NOMO-1 (cell line): ENCODE measurements around the gene FOXP1.

Source experiments
- DNase-seq, 2 experiments: peaks; one replicate each; lab custom pipeline; 2025; ENCODE audit not compliant: unreplicated experiment in 2 of 2; lab: John Stamatoyannopoulos, UW

Gene FOXP1

DNA sequence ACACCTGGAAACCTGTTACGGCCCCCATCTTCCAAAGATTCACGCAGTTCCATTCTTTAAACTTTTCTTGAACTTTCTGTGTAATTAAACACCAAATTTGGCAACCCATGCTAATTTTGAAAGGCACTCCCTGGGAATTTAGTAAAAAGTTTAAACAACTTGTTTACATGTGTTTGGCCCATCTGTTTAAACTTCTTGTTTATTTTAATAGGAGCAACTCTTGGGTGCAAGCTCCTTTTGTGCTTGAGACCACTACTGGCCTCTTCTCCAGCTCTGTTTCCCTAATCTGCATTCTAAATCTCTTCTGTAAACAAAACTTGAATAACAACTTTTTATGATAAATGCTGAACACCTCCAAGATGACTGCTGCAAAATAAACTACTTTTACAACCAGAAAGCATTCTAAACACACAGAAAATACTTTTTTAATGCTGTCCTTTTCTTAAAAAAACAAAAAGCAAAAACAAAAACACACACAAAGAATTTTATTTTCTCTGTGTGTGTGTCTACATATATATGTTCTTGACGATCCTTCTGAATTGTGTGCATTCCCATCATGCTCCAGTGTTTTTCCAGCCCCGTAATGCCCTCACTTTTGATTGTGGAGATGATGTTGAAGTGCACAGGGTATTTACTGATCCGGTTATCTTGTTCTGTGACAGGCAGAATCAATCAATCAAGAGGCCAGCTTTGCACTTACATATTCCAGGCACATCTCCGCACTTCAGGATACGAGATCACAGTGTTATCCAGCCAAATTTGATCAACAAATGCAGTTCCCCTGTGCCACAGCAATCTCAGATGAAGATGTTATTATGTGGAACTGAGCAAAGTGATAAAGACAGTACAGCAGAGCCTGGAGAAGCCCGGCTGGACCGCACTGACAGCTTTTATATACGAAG is 416.9 kb downstream of the FOXP1 start:
- no peak for DNase-seq

DNA sequence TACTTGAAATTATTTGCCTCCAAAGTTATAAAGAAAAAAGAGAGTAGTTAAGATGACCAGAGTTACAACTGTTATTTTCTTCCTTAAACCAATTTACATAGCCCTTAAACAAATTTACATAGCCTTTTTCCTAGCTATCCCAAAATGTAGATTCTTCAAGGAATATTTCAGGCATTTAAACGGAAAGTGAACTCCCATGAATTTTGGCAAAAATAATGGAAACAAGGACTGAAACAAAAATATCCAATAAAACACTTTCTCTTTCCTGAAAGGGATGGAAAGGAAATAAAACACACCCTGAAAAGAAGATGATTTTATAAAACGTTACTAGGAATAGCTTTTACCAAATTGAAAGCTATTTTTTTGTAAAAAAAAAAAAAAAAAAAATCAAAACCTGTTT is 418.6 kb downstream of the FOXP1 start:
- DNase-seq: no peak

DNA sequence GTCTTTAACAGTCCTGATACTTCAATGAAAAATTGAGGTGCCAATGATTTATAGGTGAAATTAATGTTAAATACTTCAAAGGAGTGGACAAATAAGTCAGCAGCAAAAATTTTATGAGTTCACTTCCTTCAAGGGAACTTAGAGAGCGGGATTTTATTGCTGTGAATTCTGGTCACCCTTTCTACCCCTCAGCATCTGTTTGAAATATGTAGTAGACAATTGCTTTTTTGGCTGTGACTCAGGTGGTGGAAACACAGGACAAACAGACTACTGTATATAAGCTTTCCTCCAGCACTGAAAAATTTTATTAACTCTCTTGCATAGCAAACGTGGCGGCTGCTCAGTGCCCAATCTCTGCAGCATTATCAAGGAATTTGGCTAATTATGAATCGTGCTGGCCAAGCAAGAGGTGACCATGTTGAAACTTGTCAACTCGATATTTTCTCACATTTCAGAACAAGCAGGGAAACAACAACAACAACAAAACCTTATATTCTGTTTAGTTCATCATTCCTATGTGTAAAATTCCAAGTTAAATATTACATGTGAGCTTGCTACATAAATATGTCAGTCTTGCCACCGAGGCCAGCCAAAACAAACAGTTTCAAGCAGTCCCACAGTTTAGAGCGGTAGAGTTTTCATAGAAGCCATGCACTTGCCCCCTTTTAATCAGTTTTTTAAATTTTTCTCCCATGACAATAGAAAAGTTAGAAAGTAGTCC is 420.2 kb downstream of the FOXP1 start:
- DNase-seq: no peak

DNA sequence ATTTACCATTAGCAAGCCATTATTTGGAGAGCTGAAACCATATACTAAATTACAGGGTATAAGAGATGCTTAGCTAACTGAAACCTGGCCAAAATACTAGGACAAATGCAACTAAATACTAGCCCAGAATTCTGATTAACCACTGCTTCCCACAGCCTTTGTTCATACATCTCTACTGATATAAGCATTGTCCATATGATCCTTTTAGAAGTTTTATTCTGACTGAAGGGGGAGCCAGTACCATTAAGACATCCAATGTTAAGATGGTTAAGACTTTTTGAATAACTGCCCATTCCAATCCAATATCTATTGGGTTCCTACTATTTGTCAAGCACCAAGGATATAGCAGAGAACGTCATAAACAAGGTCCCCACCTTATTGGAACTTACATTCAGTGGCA is 421.3 kb downstream of the FOXP1 start:
- DNase-seq: no peak

DNA sequence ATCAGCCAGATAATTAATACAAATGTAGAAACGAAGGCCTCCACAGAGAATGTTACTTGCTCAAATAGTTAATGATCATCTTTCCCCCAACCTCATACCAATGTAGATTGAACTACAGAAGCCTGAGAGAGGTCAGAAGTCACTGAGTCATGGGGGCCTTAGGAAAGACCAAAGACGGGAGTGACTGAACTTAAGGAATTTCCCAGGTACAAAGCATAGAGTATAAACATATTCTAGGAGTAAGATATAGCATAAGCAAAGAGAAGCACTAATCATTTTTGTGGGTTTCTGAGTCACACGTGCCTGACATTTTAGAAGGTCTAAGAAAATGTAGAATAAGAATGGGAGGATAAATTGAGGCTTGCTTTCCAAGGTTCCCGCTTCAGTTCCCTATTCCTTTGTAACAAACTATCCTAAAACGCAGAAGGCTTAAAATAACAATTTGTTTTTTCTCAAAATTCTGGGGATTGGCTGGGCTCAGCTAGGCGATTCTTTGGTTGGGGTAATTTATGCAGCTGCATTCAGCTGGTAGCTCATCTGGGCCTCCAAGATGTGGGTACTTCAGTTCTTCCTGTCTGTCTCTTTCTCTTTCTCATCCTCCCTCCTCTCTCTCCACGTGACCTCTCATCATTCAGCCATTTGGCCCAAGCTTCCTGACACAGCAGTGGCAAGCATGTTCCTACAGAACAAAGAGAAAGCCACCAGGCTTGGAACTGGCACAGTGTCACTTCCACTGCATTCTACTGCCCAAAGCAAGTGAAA is 422.6 kb downstream of the FOXP1 start:
- DNase-seq: no peak

DNA sequence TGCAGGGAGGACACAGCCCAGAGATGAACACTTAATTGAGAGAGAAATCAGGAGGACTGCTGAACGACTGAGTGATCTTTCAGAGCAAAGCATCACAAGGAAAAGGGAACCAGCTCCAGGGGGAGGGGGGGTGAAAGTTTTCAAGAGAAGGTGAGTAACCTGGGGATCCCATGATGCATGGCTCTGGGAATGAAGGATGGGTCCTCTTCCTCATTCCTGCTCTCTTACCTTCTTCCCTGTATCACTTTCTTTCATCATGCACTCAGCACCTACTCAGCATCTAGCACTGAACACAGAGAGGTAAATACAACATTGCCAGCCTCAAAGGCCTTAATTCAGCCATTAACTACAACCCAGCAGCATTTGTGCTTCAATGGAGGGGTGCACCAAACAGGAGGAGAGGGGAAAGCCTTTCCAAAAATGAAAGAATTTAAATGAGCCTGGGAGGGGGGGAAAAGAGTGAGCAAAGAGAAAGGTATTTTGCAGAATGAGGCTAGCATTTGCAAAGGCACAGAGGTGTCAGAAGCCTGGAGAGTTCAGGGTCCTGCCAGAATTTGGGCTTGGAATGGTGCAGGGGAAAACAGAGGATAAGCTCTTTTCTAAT is 427.4 kb downstream of the FOXP1 start:
- no peak for DNase-seq

DNA sequence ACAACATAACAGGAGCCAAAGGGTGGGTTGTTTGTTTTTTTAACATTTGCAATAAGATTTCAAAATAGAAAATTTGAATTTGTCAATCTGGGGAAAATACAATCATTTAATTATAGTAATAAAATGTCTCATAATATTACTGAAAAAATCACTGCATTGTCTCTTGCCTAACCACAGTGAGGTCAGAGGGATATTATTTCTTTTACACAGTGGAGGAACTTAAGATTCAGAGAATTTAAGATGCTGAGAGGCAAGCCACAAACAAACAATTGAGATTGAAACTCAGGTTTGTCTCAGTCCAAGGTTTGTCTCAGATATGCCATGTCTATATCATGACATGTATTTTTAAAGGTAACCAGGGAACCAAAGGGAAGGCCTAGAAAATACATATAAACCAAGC is 428.7 kb downstream of the FOXP1 start:
- no peak for DNase-seq

DNA sequence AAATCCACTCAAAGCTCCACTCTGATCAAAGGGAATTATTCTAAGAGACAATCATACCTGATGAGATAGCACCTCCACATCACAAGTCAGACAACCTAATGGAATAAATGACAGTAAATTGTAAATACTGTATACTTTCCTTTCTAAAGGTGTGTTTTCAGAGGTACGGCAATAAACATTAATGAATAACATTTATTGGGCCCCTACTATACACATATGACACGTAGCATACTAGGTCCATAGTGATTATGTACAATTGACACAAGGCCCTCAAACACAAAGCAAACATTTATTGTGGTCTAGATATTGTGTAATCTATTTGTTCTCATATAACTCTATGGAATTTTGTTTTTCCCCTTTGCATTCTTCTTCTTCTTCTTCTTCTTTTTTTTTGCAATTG is 429.8 kb downstream of the FOXP1 start:
- DNase-seq: no peak

DNA sequence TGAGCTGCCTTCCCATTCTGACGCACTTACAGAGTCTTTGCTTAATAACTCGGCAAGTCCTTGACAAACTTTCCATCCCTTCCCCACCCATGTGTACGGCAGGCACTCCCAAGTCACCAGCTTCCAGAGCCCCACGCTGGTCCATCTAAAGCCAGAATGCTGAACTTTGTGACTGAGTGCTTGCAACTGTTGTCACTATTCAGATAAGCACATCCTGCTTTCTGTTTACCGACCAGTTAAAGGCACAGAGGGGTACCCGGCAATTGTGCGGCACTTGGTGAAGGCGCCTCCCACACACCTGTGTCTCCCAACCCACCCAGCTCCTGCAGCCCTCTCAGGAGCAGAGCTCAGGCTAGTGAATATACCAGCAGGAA is 430.6 kb downstream of the FOXP1 start:
- DNase-seq: no peak

DNA sequence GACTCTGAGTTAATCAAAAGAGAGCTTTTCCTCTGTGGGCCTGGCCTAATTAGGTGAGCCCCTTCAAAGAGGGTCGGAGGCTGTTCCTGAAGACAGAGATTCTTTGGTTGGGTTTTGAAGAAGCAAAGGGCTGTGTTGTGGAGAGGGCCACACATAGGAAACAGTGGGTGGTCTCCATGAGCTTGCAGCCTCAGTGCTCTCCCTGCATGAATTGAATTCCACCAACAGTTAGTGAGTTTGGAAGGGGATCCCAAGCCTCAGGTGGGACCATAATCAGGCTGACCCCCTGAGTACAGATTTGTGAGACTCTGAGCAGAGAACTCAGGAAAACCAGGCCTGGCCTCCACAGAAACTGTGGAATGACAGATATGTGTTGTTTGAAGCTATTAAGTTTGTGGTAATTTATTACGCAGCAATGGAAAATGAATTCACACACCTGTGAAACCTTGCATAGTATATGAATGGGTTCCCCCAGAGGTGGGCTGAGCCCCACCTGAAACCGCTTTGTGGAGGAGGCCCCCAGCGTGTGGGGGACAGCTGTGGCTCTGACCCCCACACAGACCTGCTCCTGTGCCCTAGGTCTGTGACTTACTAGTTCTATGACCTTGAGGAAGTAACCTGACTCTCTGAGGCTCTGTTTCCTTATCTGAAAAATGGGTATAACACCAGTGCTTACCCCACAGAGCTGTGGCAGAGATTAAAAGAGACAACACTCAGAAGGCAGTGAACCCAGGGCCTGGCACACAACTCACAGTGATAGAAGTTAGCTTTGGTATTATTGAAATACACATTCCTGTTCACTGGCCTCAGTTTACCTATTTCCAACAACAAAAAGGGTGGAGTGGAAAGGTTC is 431.3 kb downstream of the FOXP1 start:
- DNase-seq: no peak

DNA sequence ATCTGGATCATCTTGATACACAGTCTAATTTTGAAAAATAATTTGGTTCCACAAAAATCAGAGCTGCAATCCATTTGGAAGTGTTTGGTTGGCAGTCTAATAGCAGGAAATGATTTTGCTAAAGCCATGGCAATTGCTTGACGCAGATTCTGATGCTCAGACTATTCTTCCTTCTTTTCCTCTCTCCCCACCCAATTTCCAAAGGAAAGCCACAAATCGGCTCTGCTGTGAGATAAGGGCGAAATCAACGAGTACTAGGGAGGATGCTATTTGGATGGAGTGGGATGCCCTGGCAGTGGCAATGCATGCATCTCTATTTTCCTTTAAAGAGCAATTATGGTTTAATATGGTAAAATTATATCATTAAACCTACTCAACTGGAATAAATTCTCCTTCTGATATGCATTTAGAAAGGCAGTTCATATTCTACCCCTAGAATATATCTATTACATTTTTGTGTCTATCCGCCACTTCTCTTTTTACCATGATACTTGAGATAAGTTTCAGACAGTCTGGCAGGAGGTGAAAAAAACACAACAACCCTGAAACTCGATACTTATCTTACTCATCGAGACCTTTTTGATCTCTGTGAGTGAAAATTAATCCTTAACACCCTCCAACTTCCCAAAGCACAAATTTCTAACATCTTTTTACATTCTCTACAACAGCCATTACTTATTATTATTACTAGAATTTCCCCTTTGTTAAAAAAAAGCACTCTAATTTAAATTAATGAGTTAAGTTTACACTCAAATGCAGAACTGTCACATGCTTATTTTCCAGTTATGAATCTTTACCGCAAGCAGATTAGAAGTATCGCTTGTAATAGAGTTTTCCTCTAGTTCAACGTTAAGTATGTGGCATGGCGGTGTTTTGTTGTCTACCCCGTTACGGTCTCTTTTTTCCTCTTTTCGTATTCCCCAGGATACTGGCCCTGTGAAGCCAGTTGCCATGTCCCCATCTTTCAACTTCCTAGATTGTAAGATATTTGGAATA is 433.3 kb downstream of the FOXP1 start:
- no peak for DNase-seq

DNA sequence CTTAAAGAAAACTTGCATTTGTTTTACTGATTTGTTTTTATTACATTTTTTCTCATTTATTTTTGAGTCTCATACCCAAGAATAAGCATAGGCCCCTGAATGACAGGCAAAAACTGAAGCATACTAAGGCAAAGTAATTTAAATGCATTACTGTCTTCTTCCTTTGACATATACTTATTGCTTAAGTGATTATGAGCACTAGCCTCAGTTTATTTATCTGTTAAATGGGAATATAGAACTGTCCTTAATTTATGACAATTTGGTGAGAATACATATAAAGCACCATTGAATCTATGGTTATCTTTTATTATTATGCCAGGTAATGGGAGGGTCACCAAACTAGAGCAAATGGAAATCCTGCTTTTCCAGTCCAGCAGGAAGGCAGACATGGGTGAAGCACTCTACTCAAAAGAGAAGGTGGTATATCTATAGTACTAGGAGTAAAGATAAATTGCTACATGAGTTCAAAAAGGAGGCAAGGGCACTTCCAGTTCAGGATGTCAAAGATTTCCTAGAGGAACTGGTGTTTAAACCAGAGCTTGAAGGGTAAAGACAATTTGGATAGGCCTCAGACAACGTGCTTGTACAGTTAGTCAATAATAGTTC is 435.0 kb downstream of the FOXP1 start:
- no peak for DNase-seq

DNA sequence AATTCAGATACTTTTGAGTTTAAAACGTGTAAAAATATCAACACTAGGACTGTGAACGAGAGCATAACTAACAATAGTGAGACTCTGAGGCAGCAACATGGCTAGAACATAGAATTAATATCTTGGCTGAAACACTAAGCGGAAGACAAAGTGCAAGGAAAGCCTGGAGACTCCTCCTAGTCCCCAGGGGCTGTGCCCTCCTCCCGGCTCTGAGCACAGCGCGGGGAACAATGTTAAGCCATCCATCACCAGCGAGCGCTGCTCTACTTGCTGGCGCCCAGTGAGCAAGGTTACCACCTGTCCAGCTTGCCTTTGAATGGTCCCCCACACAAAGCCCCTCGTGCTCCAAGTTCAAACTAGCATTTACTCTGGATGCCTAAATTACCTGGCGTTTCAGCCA is 436.9 kb downstream of the FOXP1 start:
- DNase-seq: no peak

DNA sequence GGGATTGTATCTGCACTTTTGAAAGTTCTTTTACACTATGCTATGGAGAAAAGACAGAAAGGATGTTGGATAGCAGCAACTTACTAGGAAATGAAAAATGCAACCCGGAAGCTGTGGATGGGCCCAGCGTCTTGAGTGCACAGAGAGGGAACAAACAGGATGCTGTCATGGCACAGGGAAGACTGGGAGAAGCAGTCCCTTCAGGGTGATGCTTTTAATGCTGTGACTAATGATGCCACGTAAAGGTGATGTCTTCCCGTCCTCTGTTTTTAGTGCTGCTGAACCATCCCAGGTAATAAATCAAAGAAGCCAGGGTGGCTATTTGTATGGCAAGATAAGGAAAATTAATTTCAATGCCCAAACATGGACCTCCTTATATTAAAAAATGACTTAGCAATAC is 437.6 kb downstream of the FOXP1 start:
- no peak for DNase-seq

DNA sequence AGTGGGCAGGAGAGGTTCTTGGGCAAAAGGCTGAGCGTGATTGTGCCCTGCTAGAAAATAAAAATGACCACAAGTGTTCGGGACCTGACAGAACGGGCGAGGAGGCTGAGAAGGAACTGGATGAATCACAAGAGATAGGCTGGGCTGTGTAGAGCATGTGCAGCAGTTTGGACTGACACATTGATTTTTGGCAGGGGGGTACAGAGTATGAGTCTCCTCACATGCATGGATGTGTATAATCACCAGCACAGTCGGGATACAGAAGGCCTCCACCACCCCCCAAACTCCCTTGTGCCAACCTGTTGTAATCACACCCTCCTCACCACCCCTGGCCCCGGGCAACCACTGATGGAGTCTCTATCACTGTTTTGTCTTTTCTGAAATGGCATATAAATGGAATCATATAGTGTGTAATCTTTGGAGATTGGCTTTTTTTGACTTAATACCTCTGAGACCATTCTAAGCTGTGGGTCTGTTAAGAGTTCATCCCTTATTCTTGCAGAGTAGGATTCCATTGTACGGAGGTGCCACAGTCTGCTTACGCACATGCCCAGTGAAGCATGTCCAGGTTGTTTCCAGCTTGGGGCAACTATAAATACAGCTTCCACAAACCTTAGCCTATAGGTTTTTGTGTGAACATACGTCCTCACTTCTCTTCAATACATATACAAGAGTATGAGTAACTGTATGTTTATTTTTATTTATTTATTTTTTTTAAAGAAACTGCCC is 438.8 kb downstream of the FOXP1 start:
- no peak for DNase-seq

DNA sequence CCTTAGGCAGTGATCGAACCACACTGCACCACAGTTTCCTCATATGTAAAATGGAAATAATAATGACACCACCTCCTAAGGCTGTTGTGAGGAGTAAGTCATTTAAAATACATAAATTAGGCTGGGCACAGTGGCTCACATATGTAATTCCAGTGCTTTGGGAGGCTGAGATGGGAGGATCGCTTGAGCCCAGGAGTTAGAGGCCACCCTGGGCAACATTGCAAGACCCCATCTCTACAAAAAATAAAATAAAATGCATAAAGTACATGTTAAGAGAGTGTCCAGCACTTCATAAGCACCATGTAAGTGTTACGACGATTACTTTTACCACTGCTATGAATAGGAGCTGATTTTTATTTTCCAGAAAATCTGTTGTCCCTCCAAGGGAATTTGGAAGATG is 440.0 kb downstream of the FOXP1 start:
- no peak for DNase-seq

DNA sequence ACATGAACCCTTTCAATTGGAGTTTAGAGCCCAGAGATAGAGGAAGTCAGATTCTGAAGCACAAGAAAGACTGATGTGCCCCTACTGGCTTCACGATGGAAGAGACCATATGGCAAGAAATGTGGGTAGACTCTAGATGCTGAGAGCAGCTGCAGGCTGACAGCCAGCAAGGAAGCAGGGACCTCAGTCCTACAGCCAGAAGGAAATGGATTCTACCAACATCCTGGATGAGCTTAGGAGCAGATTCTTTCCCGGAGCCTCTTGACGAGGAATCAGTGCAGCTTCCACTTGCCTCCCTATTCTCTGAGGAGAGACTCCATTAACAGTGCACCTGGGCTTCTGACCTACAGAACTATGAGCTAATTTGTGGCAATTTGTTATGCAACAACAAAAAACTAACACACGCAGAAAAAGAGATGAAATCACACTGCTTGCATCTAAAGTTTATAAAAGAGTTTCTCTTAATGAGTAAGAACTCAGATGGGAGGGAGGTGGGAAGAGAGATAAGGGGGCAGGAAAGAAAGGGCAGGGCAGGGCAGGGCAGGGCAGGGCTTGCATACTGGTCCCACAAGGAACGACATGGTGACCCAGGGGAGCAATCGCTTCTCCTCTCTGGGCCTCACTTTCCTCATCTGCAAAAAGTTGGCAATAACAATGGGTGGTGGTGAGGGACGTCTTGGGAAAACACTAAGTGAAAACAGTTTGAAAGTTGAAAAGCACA is 440.9 kb downstream of the FOXP1 start:
- DNase-seq: peak in 1 of 2 experiments; percentile 26
